ENCODE data around the gene KNSTRN.

- TF ChIP-seq CTCF (IDR thresholded peaks at IDR 0.05; ENCODE audit: insufficient read depth, low read length, poor library complexity, severe bottlenecking) (no peak), EZH2phosphoT487 (conservative IDR thresholded peaks at IDR 0.05; ENCODE audit: low read length) (no peak)
These were observed 35.7 kb upstream of the KNSTRN start for GRCh38 chr15:40346579-40347558.
